ENCODE data around the gene TMEM45B. TPM values are rescaled to one million over a fixed set of nuclear protein-coding genes. Genes with fewer than 3 reads are reported as not detected.

The TMEM45B gene
- not detected in 2 replicates for total RNA-seq

GRCh38 chr11:129815596-129816461 is at the start of gene TMEM45B:
TMEM45B (plus strand) TSS chr11:129815848; CDS start chr11:129852483, 36,635 bp downstream.

GRCh38 chr11:129895126-129896041 is 79.7 kb downstream of the TMEM45B start, which contains the start of gene NFRKB:
NFRKB (minus strand) TSS chr11:129895578; CDS start chr11:129892849, 2,729 bp downstream.

Small RNA genes lying within 50 kb of the gene (small RNA-seq; reads per million reads assigned to genes)
- not detected for gene AP003327.1

Other genes with a start within 250 kb of the TMEM45B start
- gene NFRKB, start 79.7 kb downstream of the TMEM45B start, total RNA-seq, result 22.0 and 22.7 TPM in 2 replicates
- gene PRDM10, start 187.0 kb downstream of the TMEM45B start, total RNA-seq, result 8.2 and 9.0 TPM in 2 replicates

Measured in placental epithelial cell (primary cell).